Activated CD4-positive, alpha-beta T cell treated with anti-CD3 and anti-CD28 coated beads for 36 hours (primary cell): ENCODE measurements around the gene PGK2. TPM values are rescaled to one million over a fixed set of nuclear protein-coding genes. Genes with fewer than 3 reads are reported as not detected.

Source experiments
- ATAC-seq: fragments of 200-7000 bp; cut with Tn5 transposase; one replicate; pipeline ENCODE4 v1.10.0; 2021; ENCODE audit warnings: mild to moderate bottlenecking, moderate library complexity
- CTCF ChIA-PET: fragments of 350-600 bp; sonication (Branson Sonifier 250); formaldehyde crosslinking; loops from one replicate; lab custom pipeline; 2021; ENCODE audit warnings: antibody characterized with exemption; lab: Charles Lee
- POLR2A ChIA-PET: fragments of 350-600 bp; sonication (Branson Sonifier 250); formaldehyde crosslinking; loops from one replicate; lab custom pipeline; 2021; ENCODE audit warnings: antibody characterized with exemption, inconsistent platforms; lab: Charles Lee
- DNase-seq: peaks from one replicate; pipeline ENCODE4 v3.0.0-alpha.2; 2020
- H3K27ac Mint-ChIP-seq: one replicate; pipeline ENCODE4 v1.8.0; 2021; ENCODE audit warnings: mixed read lengths
- H3K27me3 Mint-ChIP-seq: one replicate; pipeline ENCODE4 v1.8.0; 2021; ENCODE audit warnings: mixed read lengths
- H3K36me3 Mint-ChIP-seq: one replicate; pipeline ENCODE4 v1.8.0; 2021; ENCODE audit warnings: low read depth, mixed read lengths
- H3K4me1 Mint-ChIP-seq: one replicate; pipeline ENCODE4 v1.8.0; 2021; ENCODE audit warnings: mixed read lengths
- H3K4me3 Mint-ChIP-seq: one replicate; pipeline ENCODE4 v1.8.0; 2021; ENCODE audit warnings: mild to moderate bottlenecking, moderate library complexity, mixed read lengths
- H3K9me3 Mint-ChIP-seq: one replicate; pipeline ENCODE4 v1.8.0; 2021; ENCODE audit warnings: low read depth, mixed read lengths
- intact Hi-C, 2 experiments: fragments of 100-400 bp; cut with DNase I in 1 of 2; cut with micrococcal nuclease in 1 of 2; formaldehyde crosslinking; loops; one replicate each; pipeline versions ENCODE4 v1.14.2 to v1.15.1; 2022 to 2024; cut with DNase I, micrococcal nuclease
- total RNA-seq, 2 experiments: library from RNA; stranded (reverse); gene quantifications; one replicate each; pipeline ENCODE4 v1.2.3, GENCODE V29; 2021

PGK2 gene
- total RNA-seq, 2 experiments from 2014 or later: not detected

DNA sequence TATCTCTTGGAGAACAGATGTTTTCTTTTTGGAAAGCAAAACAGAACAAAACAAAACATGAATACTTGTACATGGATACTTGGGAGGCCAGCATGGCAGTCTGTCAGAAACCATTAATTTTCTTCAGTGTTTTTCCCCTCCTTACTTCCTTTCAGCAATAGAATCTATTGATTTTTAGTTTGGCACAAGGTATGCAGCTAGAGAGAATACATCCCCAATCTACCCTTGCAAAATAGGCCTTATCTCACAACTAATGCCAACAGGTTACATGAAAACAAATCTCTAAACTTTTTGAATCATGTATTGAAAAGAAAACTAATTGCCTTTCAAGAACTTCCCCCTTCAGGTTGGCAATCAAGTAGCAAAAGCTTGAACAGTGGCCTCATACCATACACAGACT lies 2.8 kb downstream of the PGK2 start:
- ATAC-seq (no peak), DNase-seq (no peak)
- no peaks in the 10 kb centered on the region for H3K9me3 Mint-ChIP-seq
- H3K4me3 Mint-ChIP-seq: no peak overlapping the region
- ChIA-PET POLR2A (no interaction called here), CTCF (no interaction called here)
- H3K27me3 Mint-ChIP-seq: no peaks in the 10 kb centered on the region
- H3K4me1 Mint-ChIP-seq: no peaks in the 10 kb centered on the region
- no peak overlapping the region for H3K27ac Mint-ChIP-seq
- H3K36me3 Mint-ChIP-seq: no peaks in the 10 kb centered on the region
- intact Hi-C loops: no loop called here

DNA sequence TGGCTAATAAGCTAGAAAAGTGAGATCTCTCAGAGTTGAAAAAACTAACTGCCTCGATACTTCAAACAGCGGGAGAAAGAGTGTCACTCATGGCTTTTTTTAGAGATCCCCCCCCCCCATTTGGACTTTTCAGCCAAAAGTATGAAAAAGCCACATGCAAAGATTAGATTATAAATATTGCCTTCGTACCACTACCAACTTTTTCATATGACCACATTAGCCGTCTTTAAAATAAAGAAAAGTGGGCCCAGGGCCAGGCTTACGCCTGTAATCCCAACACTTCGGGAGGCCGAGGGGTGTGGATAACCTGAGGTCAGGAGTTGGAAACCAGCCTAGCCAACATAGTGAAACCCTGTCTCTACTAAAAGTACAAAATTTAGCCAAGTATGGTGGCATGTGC lies 4.4 kb downstream of the PGK2 start:
- H3K4me1 Mint-ChIP-seq: no peaks in the 10 kb centered on the region
- intact Hi-C loops: no loop called here
- no peaks in the 10 kb centered on the region for H3K36me3 Mint-ChIP-seq
- no peak overlapping the region for H3K4me3 Mint-ChIP-seq
- ChIA-PET POLR2A (no interaction called here), CTCF (no interaction called here)
- H3K27me3 Mint-ChIP-seq: no peaks in the 10 kb centered on the region
- H3K9me3 Mint-ChIP-seq: no peaks in the 10 kb centered on the region
- no peak overlapping the region for H3K27ac Mint-ChIP-seq
- no peak for DNase-seq
- no peak for ATAC-seq

DNA sequence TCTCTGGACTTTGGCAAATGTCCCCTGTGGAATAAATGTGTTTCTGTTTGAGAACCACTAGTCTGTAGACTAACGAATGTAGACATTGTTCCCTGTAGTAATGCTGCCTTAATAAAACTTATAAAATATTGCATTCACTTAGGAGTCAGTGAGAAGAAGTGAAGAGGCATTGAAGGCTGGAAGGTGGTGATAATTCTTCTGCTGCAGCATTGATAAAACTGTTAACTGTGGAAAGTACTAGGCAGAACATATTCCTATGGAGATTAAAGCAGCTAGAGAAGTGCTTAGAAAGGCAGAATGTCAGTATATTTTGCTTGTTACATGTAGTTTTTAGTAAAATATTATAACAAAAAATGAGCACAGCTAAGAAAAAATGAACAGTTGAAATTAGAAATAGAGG lies 4.8 kb downstream of the PGK2 start:
- no peaks in the 10 kb centered on the region for H3K4me1 Mint-ChIP-seq
- ChIA-PET CTCF (no interaction called here), POLR2A (no interaction called here)
- H3K36me3 Mint-ChIP-seq: no peaks in the 10 kb centered on the region
- ATAC-seq: no peak
- no peaks in the 10 kb centered on the region for H3K27me3 Mint-ChIP-seq
- H3K9me3 Mint-ChIP-seq: no peaks in the 10 kb centered on the region
- DNase-seq: no peak
- no peak overlapping the region for H3K27ac Mint-ChIP-seq
- intact Hi-C loops: no loop called here
- H3K4me3 Mint-ChIP-seq: no peak overlapping the region

DNA sequence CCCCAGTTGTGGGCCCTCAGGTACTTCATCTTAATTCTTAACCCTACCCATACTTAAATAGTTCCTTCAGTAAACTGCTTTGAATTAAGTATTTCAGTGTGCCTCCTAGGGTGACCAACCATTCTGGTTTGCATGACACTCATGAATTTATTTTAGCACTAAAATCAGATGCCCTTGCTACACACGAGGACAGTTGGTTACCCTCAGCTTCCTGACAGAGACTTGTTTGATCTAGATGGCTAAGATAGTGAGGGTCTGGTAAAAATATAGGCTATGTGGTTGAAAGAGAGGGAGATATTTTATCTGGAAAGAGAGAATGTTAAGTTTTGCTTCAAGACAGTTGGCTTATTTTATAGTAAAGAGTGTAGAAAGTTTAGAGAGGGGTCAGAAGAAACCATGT lies 10.6 kb downstream of the PGK2 start:
- intact Hi-C loops: no loop called here
- ATAC-seq: no peak
- Mint-ChIP-seq H3K27me3 (no peaks in the 10 kb centered on the region), H3K9me3 (no peaks in the 10 kb centered on the region), H3K4me1 (no peaks in the 10 kb centered on the region), H3K4me3 (no peak overlapping the region), H3K36me3 (no peaks in the 10 kb centered on the region), H3K27ac (no peak overlapping the region)
- POLR2A ChIA-PET: no interaction called here
- DNase-seq: no peak
- CTCF ChIA-PET: no interaction called here

DNA sequence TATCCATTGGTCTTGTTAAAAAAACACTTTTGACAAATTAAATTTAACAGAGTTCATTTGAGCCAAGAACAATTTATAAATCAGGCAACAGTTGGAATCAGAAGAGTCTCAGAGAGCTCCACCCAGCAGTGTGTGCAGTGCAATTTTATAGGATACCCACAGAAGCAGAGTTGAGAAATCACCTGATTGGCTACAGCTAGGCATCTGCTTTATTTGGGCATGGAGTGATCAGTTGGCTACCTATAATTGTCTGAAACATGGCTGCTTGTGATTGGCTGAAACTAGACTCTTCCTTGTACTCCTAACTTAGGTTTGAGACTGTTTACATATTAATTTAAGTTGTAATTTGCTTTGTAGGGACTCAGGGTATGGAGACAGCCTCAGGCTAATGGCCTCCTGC lies 12.0 kb downstream of the PGK2 start:
- ATAC-seq (no peak), DNase-seq (no peak)
- Mint-ChIP-seq H3K27ac (no peak overlapping the region), H3K4me1 (no peaks in the 10 kb centered on the region), H3K27me3 (no peaks in the 10 kb centered on the region), H3K9me3 (no peaks in the 10 kb centered on the region), H3K36me3 (no peaks in the 10 kb centered on the region), H3K4me3 (no peak overlapping the region)
- intact Hi-C loops: no loop called here
- ChIA-PET POLR2A (no interaction called here), CTCF (no interaction called here)

DNA sequence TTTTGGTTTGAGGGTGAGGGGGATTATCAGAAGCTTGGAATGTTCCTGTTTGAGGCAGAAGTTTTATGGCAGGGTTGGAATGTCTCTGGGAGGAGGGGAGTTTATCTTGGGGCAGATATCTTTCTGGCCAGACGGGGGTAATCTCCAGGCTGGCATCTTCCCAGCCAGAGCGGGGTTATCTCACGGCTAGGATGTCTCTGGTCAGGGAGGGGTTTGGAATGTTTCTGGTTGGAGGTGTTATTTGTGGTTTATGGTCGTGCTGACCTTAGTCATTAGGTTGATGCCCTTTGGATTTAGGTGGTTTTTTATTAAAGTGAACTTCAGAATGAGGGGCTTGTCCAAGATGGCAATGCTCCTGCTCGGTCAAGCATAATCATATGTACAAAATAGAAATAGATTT lies 14.8 kb downstream of the PGK2 start:
- no peak overlapping the region for H3K4me3 Mint-ChIP-seq
- H3K36me3 Mint-ChIP-seq: no peaks in the 10 kb centered on the region
- no peak for DNase-seq
- CTCF ChIA-PET: no interaction called here
- no peaks in the 10 kb centered on the region for H3K27me3 Mint-ChIP-seq
- H3K4me1 Mint-ChIP-seq: no peaks in the 10 kb centered on the region
- intact Hi-C loops: no loop called here
- H3K27ac Mint-ChIP-seq: no peak overlapping the region
- H3K9me3 Mint-ChIP-seq: no peaks in the 10 kb centered on the region
- POLR2A ChIA-PET: no interaction called here
- no peak for ATAC-seq

DNA sequence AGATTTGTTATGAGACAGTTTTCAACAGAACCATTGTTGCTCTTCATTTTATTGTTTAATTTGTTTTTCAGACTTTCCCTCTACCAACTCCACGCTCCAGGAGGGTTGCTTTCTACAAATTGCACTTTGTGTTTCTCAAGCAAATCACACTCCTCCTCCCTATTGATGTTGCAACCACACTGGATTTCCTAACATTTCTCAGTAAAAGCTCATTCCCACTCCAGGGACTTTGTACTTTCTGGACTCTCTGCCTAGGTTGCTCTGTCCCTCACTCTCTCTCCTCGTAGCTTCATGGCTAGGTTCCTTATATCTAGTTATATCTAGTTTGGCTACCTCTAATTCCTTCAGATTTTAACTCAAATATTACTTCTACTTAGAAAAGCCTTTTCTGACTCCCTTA lies 20.3 kb downstream of the PGK2 start:
- H3K27ac Mint-ChIP-seq: no peak overlapping the region
- ChIA-PET CTCF (no interaction called here), POLR2A (no interaction called here)
- no peak for DNase-seq
- no peaks in the 10 kb centered on the region for H3K4me1 Mint-ChIP-seq
- H3K27me3 Mint-ChIP-seq: no peaks in the 10 kb centered on the region
- no peak overlapping the region for H3K4me3 Mint-ChIP-seq
- H3K36me3 Mint-ChIP-seq: no peaks in the 10 kb centered on the region
- intact Hi-C loops: no loop called here
- H3K9me3 Mint-ChIP-seq: no peaks in the 10 kb centered on the region
- no peak for ATAC-seq

DNA sequence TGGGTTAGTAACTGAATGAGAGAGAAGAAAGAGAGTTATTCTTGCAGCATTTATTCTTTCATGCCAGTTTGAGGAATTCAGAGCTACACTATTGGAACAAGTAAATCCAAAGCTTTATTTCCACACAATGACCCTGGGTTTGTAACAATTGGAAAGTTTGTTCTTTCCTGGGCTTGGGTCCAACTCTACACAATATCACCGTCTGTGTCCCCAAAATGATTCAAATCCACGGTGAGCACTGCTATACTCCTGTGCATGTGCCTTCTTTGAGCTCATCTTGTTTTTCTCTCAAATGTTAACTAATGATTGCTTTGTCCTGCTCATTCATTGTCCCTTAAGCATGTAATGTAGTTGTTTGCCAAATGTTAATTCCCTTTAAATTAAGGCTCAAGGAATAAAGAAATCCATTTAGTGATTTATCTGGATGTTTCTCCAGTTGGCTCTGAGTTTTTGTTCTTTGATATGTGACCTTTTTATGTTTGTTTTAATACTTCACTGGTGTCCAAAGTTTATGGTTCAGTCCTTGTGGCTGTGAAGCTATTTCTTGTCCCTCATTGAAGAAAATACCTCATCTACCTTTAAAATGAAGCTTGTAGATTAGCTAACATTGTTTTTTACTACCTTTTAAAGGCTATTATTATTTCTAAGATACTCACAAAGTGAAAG lies 22.4 kb downstream of the PGK2 start:
- POLR2A ChIA-PET: no interaction called here
- Mint-ChIP-seq H3K36me3 (no peaks in the 10 kb centered on the region), H3K4me1 (no peaks in the 10 kb centered on the region), H3K4me3 (no peak overlapping the region), H3K27ac (no peak overlapping the region), H3K27me3 (no peaks in the 10 kb centered on the region), H3K9me3 (no peaks in the 10 kb centered on the region)
- ATAC-seq: no peak
- CTCF ChIA-PET: no interaction called here
- DNase-seq: no peak
- intact Hi-C loops: no loop called here

DNA sequence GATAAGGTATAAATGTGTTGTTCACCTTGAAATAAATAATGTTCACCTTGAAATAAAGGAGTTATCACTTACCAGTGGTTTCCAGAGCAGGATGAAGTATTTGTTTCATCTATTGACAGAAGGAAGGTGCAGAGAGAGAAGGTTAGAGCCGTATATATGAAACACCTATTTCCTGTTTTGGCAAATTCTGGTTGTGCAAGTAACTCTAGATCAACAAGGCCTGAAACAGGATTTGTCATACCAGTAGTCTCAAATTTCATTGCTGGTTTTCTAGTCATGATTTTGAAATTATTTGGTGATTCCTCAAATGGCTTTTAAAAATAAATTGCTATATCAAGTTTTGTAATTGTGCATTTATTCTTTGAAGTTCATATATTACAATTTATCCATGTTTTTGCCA lies 42.8 kb downstream of the PGK2 start, which contains the start of gene CRISP3:
Gene CRISP3, minus strand, starts transcription at position 130 of the 400 bp plus-strand sequence. Its CDS starts 21 bp downstream, at position 109.
- Mint-ChIP-seq H3K27me3 (no peaks in the 10 kb centered on the region), H3K9me3 (peaks cover 1% of the 10 kb centered on the region), H3K4me1 (no peaks in the 10 kb centered on the region), H3K27ac (no peak within 1 kb of the TSS), H3K4me3 (no peak within 1 kb of the TSS), H3K36me3 (no peaks in the 10 kb centered on the region)
- ChIA-PET POLR2A (no interaction called here), CTCF (no interaction called here)
- ATAC-seq (no peak), DNase-seq (no peak)
- intact Hi-C loops: no loop called here

DNA sequence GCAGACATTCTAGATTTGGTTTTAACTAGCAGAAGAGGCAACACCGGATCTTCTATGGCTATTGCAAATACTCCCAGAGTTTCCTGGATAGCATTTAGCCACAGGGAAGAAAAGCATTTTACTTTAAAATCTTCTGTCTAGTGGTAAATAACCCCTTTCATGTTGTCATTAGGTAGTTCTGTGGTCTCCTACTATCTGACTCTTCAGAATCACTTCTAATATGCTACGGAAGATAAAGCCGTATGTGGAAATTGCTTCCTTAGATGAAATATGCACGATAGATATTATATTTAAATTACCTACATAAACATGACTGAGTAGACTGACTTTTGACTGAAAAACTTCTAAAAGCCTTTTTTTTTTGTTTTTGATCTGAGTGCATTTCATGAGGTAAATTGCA lies 43.7 kb downstream of the PGK2 start:
- H3K4me1 Mint-ChIP-seq: no peaks in the 10 kb centered on the region
- intact Hi-C loops: no loop called here

DNA sequence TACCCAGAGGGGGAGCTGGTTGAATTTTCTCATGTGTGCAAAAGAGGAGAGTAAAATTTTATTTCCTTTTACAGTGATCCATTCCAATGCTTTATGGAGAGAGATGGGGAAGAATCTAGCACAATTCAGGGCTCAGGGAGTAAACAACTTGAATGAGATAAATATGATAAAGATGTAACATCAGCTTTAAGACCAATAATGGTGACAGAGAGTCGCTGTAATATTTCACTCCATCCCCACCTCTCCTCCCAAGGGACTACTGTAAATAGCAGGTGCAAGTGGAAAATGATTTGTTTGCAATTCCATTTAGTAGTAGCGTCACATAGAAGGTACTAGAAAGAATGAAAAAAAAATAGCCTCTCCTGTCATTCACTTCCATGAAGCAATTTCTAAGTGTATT lies 47.7 kb downstream of the PGK2 start:
- Mint-ChIP-seq H3K36me3 (no peaks in the 10 kb centered on the region), H3K4me1 (no peaks in the 10 kb centered on the region), H3K9me3 (peaks cover 1% of the 10 kb centered on the region), H3K27me3 (no peaks in the 10 kb centered on the region), H3K27ac (no peak overlapping the region), H3K4me3 (no peak overlapping the region)
- ChIA-PET CTCF (no interaction called here), POLR2A (no interaction called here)
- ATAC-seq: no peak
- intact Hi-C loops: no loop called here
- no peak for DNase-seq

More for the DNA sequence above, 43.7 kb downstream of the PGK2 start:
- ATAC-seq (no peak), DNase-seq (no peak)
- POLR2A ChIA-PET: no interaction called here
- Mint-ChIP-seq H3K27me3 (no peaks in the 10 kb centered on the region), H3K4me3 (no peak overlapping the region), H3K27ac (no peak overlapping the region), H3K36me3 (no peaks in the 10 kb centered on the region), H3K9me3 (peaks cover 1% of the 10 kb centered on the region)
- CTCF ChIA-PET: no interaction called here

DNA sequence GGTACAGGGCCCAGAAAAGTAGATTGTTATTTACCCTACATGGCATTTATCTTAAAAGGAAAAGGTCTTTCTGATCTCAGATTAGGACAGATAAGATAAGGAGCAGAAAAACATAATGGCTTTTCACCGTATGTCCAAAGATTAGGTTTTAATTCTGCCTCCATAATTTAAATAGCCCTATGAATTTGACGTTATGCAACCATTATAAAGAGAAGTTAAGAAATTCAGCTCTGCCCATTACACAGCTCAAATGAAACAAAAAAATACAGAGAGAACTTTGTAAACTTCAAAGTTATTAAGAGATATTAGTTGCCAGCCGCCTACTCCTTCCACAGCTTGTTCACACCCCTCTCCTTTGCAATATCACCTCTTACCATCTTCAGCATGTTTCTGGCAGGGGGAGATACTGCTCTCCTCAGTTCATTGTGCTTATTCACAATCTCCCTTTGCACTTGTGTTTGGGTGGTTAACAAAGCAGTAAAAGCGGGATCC lies 51.0 kb downstream of the PGK2 start:
- H3K9me3 Mint-ChIP-seq: peaks cover under 1% of the 10 kb centered on the region

More for the DNA sequence above, 51.0 kb downstream of the PGK2 start:
- Mint-ChIP-seq H3K36me3 (no peaks in the 10 kb centered on the region), H3K27me3 (no peaks in the 10 kb centered on the region), H3K27ac (no peak overlapping the region), H3K4me3 (no peak overlapping the region), H3K4me1 (no peaks in the 10 kb centered on the region)
- ChIA-PET CTCF (no interaction called here), POLR2A (no interaction called here)
- intact Hi-C loops: no loop called here
- ATAC-seq: no peak
- DNase-seq: no peak
